ENCODE results near the gene SPOCK2. TPM values are rescaled to one million over a fixed set of nuclear protein-coding genes. Genes with fewer than 3 reads are reported as not detected.

The SPOCK2 gene
- total and polyA plus RNA-seq, 2 donors (not counting 3 experiments of a cell fraction or from before 2014, with no cell fraction given): 0.40 to 1.1 TPM

DNA sequence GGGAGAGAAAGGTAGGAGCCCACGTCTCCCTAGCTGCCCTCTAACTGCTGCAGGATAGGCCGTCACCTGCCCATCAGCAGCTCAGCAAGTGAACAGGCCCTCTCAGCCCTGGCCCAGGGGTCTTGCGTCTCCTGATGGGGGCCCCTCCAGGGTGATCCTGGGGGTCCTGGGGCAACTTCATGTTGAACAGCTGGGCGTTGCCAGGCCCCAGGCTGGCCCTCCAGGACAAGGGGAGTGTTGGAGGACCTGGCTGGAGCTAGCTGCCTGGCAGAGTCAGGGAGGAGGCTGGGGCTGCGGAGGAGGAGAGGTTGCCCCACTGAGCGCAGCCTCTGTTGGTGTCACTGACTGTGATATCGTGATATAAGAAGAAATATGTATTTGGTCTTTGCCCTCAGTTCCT lies 34.7 kb downstream of the SPOCK2 start:
- Histone ChIP-seq H3K9me1 (replicated peaks; ENCODE audit: control insufficient read depth, extremely low read depth, insufficient read depth, low read length) (no peaks in the 10 kb centered on the region), H3K27ac (ENCODE audit: insufficient read depth, low read depth, low read length) (no peak overlapping the region), H2AFZ (ENCODE audit: low read depth, low read length) (no peak overlapping the region), H3K9ac (replicated peaks; ENCODE audit: extremely low read depth, insufficient read depth, low read length) (no peak overlapping the region), H3K4me1 (ENCODE audit: control insufficient read depth, extremely low read depth, insufficient read depth, low read length) (peaks cover 2% of the 10 kb centered on the region), H3K9me3 (replicated peaks; ENCODE audit: control insufficient read depth, insufficient read depth, low read length) (no peaks in the 10 kb centered on the region), H3K36me3 (ENCODE audit: control insufficient read depth in 2 of 2, extremely low read depth in 1 of 2, insufficient read depth in 2 of 2, low read length in 2 of 2) (no peaks in the 10 kb centered on the region), H3K27me3 (ENCODE audit: control insufficient read depth in 2 of 2, insufficient read depth in 2 of 2, low read length in 2 of 2) (no peaks in the 10 kb centered on the region), H4K20me1 (replicated peaks; ENCODE audit: control insufficient read depth, extremely low read depth, insufficient read depth, low read length) (no peaks in the 10 kb centered on the region), H3K4me3 (replicated peaks in 1 of 3; ENCODE audit: insufficient read depth in 1 of 3, low read depth in 1 of 3, low read length in 3 of 3) (no peak overlapping the region), H3K79me2 (ENCODE audit: control insufficient read depth, insufficient read depth, low read length) (no peaks in the 10 kb centered on the region), H3K4me2 (ENCODE audit: insufficient read depth, low read length) (no peak overlapping the region)
- intact Hi-C loops (cut with micrococcal nuclease): no loop called here
- ChIA-PET CTCF (interaction anchor here (1.0 to 2.1 kb wide), 4 partner anchors 10 to 157 kb away, joined by 3 to 11 read pairs (median 4); no protein-coding TSS in a partner anchor), POLR2A (no interaction called here)
- TF ChIP-seq POLR2AphosphoS5 (IDR thresholded peaks at IDR 0.05; ENCODE audit: insufficient read depth, low read depth, low read length): no peak
- no peak for TF ChIP-seq MYC (IDR thresholded peaks at IDR 0.05; ENCODE audit: low read depth, low read length)
- TF ChIP-seq, protein P1, sequence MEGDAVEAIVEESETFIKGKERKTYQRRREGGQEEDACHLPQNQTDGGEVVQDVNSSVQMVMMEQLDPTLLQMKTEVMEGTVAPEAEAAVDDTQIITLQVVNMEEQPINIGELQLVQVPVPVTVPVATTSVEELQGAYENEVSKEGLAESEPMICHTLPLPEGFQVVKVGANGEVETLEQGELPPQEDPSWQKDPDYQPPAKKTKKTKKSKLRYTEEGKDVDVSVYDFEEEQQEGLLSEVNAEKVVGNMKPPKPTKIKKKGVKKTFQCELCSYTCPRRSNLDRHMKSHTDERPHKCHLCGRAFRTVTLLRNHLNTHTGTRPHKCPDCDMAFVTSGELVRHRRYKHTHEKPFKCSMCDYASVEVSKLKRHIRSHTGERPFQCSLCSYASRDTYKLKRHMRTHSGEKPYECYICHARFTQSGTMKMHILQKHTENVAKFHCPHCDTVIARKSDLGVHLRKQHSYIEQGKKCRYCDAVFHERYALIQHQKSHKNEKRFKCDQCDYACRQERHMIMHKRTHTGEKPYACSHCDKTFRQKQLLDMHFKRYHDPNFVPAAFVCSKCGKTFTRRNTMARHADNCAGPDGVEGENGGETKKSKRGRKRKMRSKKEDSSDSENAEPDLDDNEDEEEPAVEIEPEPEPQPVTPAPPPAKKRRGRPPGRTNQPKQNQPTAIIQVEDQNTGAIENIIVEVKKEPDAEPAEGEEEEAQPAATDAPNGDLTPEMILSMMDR (IDR thresholded peaks at IDR 0.05; ENCODE audit: extremely low read depth in 1 of 2, insufficient read depth in 1 of 2, low read depth in 1 of 2, low read length in 2 of 2): no peak
- no peak for TF ChIP-seq GATA2 (IDR thresholded peaks at IDR 0.05; ENCODE audit: insufficient read depth, insufficient read length, low read depth, low read length)
- TF ChIP-seq POLR2A (IDR thresholded peaks at IDR 0.05; ENCODE audit: low read depth, low read length): no peak
- TF ChIP-seq MAX (IDR thresholded peaks at IDR 0.05; ENCODE audit: insufficient read depth, insufficient read length): no peak
- TF ChIP-seq EZH2 (IDR thresholded peaks at IDR 0.05; ENCODE audit: borderline replicate concordance, low read depth, low read length, severe bottlenecking): no peak
- no peak for TF ChIP-seq FOS (IDR thresholded peaks at IDR 0.05; ENCODE audit: borderline replicate concordance, insufficient read depth, low read length)
- no peak for TF ChIP-seq JUN (IDR thresholded peaks at IDR 0.05; ENCODE audit: borderline replicate concordance, insufficient read depth, insufficient read length, low read depth)
- no TSS peak for BruUV-seq (replicated peaks)
- FAIRE-seq: no peak
- dilution Hi-C loops (cut with MboI; ENCODE audit: extremely low pct_ligation_motif_present, low sequenced_read_pairs): no loop called here
- no peak for DNase-seq (ENCODE audit: low read depth, low spot score)
